Astrocyte of the cerebellum (primary cell): ENCODE measurements around the gene ERBB4.
A peak's percentile ranks its signal among the peaks of the same experiment; 100 is the strongest.

ENCODE experiments used
- DNase-seq: peaks from one replicate; pipeline ENCODE4 v3.0.0-alpha.2; 2011; ENCODE audit warnings: low read depth
- H3K4me3 ChIP-seq: 2 replicates; pipeline ENCODE4 v1.5.1; 2011; ENCODE audit warnings: mild to moderate bottlenecking, low read depth, low read length, moderate library complexity
- in situ Hi-C: cut with HindIII; loops from 2 replicates; pipeline ENCODE4 v1.10.0; 2017; ENCODE audit warnings: low sequenced_read_pairs
- TF ChIP-seq, protein P1 (sequence below): IDR thresholded peaks from 2 replicates; pipeline ENCODE4 v1.5.1; 2012; ENCODE audit warnings: low read length, low read depth, moderate library complexity, mild to moderate bottlenecking; ENCODE audit errors: missing control alignments

Gene ERBB4

GRCh38 chr2:212364112-212364985 lies 174.3 kb downstream of the ERBB4 start:
- TF ChIP-seq, protein P1, sequence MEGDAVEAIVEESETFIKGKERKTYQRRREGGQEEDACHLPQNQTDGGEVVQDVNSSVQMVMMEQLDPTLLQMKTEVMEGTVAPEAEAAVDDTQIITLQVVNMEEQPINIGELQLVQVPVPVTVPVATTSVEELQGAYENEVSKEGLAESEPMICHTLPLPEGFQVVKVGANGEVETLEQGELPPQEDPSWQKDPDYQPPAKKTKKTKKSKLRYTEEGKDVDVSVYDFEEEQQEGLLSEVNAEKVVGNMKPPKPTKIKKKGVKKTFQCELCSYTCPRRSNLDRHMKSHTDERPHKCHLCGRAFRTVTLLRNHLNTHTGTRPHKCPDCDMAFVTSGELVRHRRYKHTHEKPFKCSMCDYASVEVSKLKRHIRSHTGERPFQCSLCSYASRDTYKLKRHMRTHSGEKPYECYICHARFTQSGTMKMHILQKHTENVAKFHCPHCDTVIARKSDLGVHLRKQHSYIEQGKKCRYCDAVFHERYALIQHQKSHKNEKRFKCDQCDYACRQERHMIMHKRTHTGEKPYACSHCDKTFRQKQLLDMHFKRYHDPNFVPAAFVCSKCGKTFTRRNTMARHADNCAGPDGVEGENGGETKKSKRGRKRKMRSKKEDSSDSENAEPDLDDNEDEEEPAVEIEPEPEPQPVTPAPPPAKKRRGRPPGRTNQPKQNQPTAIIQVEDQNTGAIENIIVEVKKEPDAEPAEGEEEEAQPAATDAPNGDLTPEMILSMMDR: no peak
- DNase-seq: peak; percentile 43
- in situ Hi-C loops: no loop called here

DNA sequence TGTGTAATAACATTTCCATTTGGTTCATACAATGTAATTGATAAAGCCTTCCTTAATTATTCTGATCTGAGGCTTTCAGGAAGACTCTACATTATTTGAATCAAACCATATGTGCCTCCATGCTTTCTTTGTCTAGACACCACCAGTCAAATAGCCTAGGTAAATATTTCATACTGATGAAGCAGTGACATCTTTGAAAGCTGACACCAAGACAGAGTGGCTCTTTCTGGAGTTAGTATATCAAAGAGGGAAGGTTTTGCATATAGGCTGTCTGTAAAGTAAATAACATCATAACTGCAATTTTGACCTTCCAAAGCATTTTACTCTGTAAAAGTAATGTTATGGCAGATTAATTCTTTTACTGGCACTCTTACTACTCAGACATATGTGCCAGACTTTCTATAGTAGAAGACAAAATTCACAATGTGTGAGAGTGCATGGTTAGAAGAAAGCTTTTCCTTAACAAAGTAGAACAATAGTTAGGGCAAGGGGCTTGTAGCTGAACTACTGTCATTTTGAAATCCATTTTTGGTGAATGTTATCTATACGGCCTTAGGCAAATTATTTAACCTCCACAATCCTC lies 177.3 kb downstream of the ERBB4 start:
- in situ Hi-C loops: no loop called here
- TF ChIP-seq, protein P1: no peak
- H3K4me3 ChIP-seq: no peak overlapping the region
- no peak for DNase-seq

More at GRCh38 chr2:212364112-212364985, 174.3 kb downstream of the ERBB4 start:
- H3K4me3 ChIP-seq: no peak overlapping the region

DNA sequence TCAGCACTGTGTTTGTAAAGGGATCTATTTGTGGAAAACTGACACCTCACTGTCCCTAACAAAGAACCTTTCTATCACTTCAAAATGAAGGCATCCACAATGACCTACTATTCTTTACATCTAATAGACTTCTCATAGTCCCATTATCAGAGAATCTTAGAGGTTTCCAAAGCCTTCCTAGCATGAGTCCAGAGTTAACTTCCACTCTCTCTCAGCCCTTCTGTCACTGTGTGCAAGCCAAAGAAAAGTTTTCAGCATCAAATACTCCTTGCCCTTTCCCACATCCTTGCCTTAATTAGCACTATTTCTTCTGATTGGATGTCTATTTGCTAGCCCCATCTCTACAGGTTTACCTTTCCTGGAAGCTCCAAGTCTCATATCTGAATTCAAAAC lies 178.5 kb downstream of the ERBB4 start:
- TF ChIP-seq, protein P1: no peak
- no peak overlapping the region for H3K4me3 ChIP-seq
- in situ Hi-C loops: no loop called here
- no peak for DNase-seq

DNA sequence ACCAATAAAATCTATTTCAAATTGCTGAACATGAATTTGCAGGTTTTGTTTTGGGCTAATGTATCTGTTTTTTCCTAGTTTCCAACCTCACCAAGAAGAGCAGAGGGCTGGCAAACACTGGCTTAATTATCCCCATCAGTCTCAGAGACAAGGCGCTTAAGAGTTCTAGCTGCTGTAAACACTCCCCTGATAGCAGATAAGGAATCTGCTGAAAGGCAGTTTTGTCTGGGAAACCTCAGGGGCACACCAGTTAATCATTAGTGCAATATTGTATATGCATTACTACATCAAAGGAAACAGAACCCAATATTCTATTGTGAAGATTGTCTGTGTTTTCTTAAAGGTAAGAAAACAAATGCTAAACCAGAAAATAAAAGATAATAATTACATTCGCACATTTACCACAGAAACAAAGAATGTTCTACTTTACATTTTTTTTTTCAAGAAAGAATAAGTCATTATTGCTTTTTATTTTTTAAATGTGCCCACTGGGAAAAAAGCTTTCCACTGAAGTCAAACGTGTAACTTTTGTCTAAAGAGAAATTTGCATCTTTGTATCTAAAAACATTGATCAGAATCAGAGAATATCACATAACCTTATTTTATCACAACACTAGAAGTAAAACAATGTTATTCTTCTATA lies 179.1 kb downstream of the ERBB4 start:
- TF ChIP-seq, protein P1: no peak
- no peak overlapping the region for H3K4me3 ChIP-seq
- in situ Hi-C loops: no loop called here
- DNase-seq: no peak

DNA sequence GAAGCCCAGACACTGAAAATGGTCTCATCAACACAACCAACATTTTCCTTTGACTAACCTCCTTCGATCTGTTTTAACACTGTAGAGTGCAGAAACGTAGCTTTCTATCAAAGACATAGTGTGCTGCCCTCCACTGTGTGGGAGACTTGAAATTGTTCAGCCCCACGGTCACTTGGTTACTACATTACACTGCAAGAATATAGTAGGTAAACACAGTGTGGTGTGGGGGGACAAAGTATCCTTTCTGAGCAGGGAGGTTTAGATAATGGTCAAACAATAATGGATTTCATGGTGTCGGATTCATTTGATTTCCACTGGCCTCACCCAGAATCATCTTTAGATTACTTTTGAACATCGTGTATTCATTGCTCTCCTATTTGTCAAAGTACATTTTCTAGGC lies 181.0 kb downstream of the ERBB4 start:
- no peak overlapping the region for H3K4me3 ChIP-seq
- TF ChIP-seq, protein P1: no peak
- no peak for DNase-seq
- in situ Hi-C loops: no loop called here

- no peak overlapping the region for H3K4me3 ChIP-seq
- in situ Hi-C loops: no loop called here
- DNase-seq: no peak
- TF ChIP-seq, protein P1: no peak
Measured at GRCh38 chr2:212354382-212354781, 184.2 kb downstream of the ERBB4 start.
